ENCODE results near the gene CRYZL1.
A peak's percentile ranks its signal among the peaks of the same experiment; 100 is the strongest.
"Not testable (repeated sequence)": the region's sequence is repeated elsewhere in the genome, so short reads cannot be mapped to it uniquely, and the experiment has no call there.

CRYZL1 gene

GRCh38 chr21:33587792-33588484, 53.6 kb downstream of the CRYZL1 start:
- no peak for TF ChIP-seq CTCF (IDR thresholded peaks at IDR 0.05; ENCODE audit: extremely low read depth, insufficient read depth, missing control alignments)
- in situ Hi-C loops (cut with MboI; ENCODE audit: low pct_unique_long_range_greater_than_20kb, low sequenced_read_pairs, unreplicated experiment): no loop called here
- peak; percentile 65 for DNase-seq (ENCODE audit: low spot score)

GRCh38 chr21:33586927-33587326, 54.6 kb downstream of the CRYZL1 start:
- in situ Hi-C loops (cut with MboI; ENCODE audit: low pct_unique_long_range_greater_than_20kb, low sequenced_read_pairs, unreplicated experiment): no loop called here
- no peak for DNase-seq (ENCODE audit: low spot score)
- TF ChIP-seq CTCF (IDR thresholded peaks at IDR 0.05; ENCODE audit: extremely low read depth, insufficient read depth, missing control alignments): no peak

GRCh38 chr21:33584455-33584854, 57.1 kb downstream of the CRYZL1 start:
- in situ Hi-C loops (cut with MboI; ENCODE audit: low pct_unique_long_range_greater_than_20kb, low sequenced_read_pairs, unreplicated experiment): no loop called here
- no peak for DNase-seq (ENCODE audit: low spot score)
- TF ChIP-seq CTCF (IDR thresholded peaks at IDR 0.05; ENCODE audit: extremely low read depth, insufficient read depth, missing control alignments): no peak

GRCh38 chr21:33578959-33579542, 62.5 kb downstream of the CRYZL1 start:
- no peak for DNase-seq (ENCODE audit: low spot score)
- in situ Hi-C loops (cut with MboI; ENCODE audit: low pct_unique_long_range_greater_than_20kb, low sequenced_read_pairs, unreplicated experiment): no loop called here

GRCh38 chr21:33578214-33578613, 63.3 kb downstream of the CRYZL1 start:
- TF ChIP-seq CTCF (IDR thresholded peaks at IDR 0.05; ENCODE audit: extremely low read depth, insufficient read depth, missing control alignments): no peak
- in situ Hi-C loops (cut with MboI; ENCODE audit: low pct_unique_long_range_greater_than_20kb, low sequenced_read_pairs, unreplicated experiment): no loop called here
- no peak for DNase-seq (ENCODE audit: low spot score)

More at GRCh38 chr21:33578959-33579542, 62.5 kb downstream of the CRYZL1 start:
- TF ChIP-seq CTCF (IDR thresholded peaks at IDR 0.05; ENCODE audit: extremely low read depth, insufficient read depth, missing control alignments): no peak

GRCh38 chr21:33576741-33577141, 64.8 kb downstream of the CRYZL1 start:
- DNase-seq (ENCODE audit: low spot score); in situ Hi-C loops (cut with MboI; ENCODE audit: low pct_unique_long_range_greater_than_20kb, low sequenced_read_pairs, unreplicated experiment): not testable (repeated sequence)

GRCh38 chr21:33572350-33572749, 69.2 kb downstream of the CRYZL1 start:
- DNase-seq (ENCODE audit: low spot score): no peak
- no peak for TF ChIP-seq CTCF (IDR thresholded peaks at IDR 0.05; ENCODE audit: extremely low read depth, insufficient read depth, missing control alignments)
- in situ Hi-C loops (cut with MboI; ENCODE audit: low pct_unique_long_range_greater_than_20kb, low sequenced_read_pairs, unreplicated experiment): no loop called here

Measured in GM13977 (cell line).